ENCODE measurements around the gene ASTN2.

The ASTN2 gene

GRCh38 chr9:116504893-116505480 lies 909.9 kb downstream of the ASTN2 start:
- Histone ChIP-seq H3K27me3 (ENCODE audit: insufficient read depth, low read depth) (no peaks in the 10 kb centered on the region), H2AFZ (ENCODE audit: low read depth) (no peak overlapping the region), H3K36me3 (ENCODE audit: insufficient read depth) (no peaks in the 10 kb centered on the region), H4K20me1 (ENCODE audit: insufficient read depth) (no peaks in the 10 kb centered on the region), H3K79me2 (ENCODE audit: insufficient read depth, low read depth) (no peaks in the 10 kb centered on the region), H3K9ac (no peak overlapping the region), H3K4me2 (no peak overlapping the region), H3K27ac (no peak overlapping the region), H3K4me1 (ENCODE audit: low read depth, poor library complexity, severe bottlenecking) (no peaks in the 10 kb centered on the region), H3K4me3 (IDR thresholded peaks at IDR 0.05; ENCODE audit: insufficient read depth, low read depth, low read length) (no peak overlapping the region)
- TF ChIP-seq, protein P1, sequence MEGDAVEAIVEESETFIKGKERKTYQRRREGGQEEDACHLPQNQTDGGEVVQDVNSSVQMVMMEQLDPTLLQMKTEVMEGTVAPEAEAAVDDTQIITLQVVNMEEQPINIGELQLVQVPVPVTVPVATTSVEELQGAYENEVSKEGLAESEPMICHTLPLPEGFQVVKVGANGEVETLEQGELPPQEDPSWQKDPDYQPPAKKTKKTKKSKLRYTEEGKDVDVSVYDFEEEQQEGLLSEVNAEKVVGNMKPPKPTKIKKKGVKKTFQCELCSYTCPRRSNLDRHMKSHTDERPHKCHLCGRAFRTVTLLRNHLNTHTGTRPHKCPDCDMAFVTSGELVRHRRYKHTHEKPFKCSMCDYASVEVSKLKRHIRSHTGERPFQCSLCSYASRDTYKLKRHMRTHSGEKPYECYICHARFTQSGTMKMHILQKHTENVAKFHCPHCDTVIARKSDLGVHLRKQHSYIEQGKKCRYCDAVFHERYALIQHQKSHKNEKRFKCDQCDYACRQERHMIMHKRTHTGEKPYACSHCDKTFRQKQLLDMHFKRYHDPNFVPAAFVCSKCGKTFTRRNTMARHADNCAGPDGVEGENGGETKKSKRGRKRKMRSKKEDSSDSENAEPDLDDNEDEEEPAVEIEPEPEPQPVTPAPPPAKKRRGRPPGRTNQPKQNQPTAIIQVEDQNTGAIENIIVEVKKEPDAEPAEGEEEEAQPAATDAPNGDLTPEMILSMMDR (conservative IDR thresholded peaks at IDR 0.05; ENCODE audit: low read depth, low read length): no peak

DNA sequence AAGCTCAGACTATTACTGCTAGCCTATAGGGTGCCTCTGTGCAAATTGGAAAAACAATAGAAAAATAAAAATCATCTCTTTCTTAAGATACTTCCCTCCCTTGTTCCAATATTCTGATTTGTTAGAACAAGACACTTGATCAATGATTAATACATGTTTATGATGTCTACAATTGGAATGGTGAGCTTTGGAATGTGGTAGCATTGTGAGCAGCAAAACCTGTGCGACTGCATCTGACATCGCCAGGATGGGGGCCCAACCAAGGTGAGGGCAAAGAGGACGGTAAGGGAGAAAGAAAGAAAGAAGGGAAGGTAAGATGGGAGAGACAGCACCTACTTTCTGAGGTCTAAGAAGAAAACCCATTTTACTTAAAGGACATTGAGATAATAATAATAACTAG lies 910.8 kb downstream of the ASTN2 start:
- Histone ChIP-seq H3K36me3 (ENCODE audit: insufficient read depth) (no peaks in the 10 kb centered on the region), H2AFZ (ENCODE audit: low read depth) (no peak overlapping the region), H3K27ac (no peak overlapping the region), H4K20me1 (ENCODE audit: insufficient read depth) (no peaks in the 10 kb centered on the region), H3K79me2 (ENCODE audit: insufficient read depth, low read depth) (no peaks in the 10 kb centered on the region), H3K9ac (no peak overlapping the region), H3K27me3 (ENCODE audit: insufficient read depth, low read depth) (no peaks in the 10 kb centered on the region), H3K4me1 (ENCODE audit: low read depth, poor library complexity, severe bottlenecking) (no peaks in the 10 kb centered on the region), H3K4me3 (IDR thresholded peaks at IDR 0.05; ENCODE audit: insufficient read depth, low read depth, low read length) (no peak overlapping the region), H3K4me2 (no peak overlapping the region)
- TF ChIP-seq, protein P1 (conservative IDR thresholded peaks at IDR 0.05; ENCODE audit: low read depth, low read length): no peak

- Histone ChIP-seq H3K4me2 (no peak overlapping the region), H4K20me1 (ENCODE audit: insufficient read depth) (no peaks in the 10 kb centered on the region), H3K4me1 (ENCODE audit: low read depth, poor library complexity, severe bottlenecking) (no peaks in the 10 kb centered on the region), H3K79me2 (ENCODE audit: insufficient read depth, low read depth) (no peaks in the 10 kb centered on the region), H3K27me3 (ENCODE audit: insufficient read depth, low read depth) (no peaks in the 10 kb centered on the region), H2AFZ (ENCODE audit: low read depth) (no peak overlapping the region), H3K27ac (no peak overlapping the region), H3K9ac (no peak overlapping the region), H3K4me3 (IDR thresholded peaks at IDR 0.05; ENCODE audit: insufficient read depth, low read depth, low read length) (no peak overlapping the region), H3K36me3 (ENCODE audit: insufficient read depth) (no peaks in the 10 kb centered on the region)
- TF ChIP-seq, protein P1 (conservative IDR thresholded peaks at IDR 0.05; ENCODE audit: low read depth, low read length): no peak
These were observed 912.1 kb downstream of the ASTN2 start for GRCh38 chr9:116502746-116503145.

- no peak overlapping the region for H3K9ac ChIP-seq
- H3K4me2 ChIP-seq: no peak overlapping the region
- H4K20me1 ChIP-seq (ENCODE audit: insufficient read depth): no peaks in the 10 kb centered on the region
- no peaks in the 10 kb centered on the region for H3K79me2 ChIP-seq (ENCODE audit: insufficient read depth, low read depth)
- H2AFZ ChIP-seq (ENCODE audit: low read depth): no peak overlapping the region
- H3K27me3 ChIP-seq (ENCODE audit: insufficient read depth, low read depth): no peaks in the 10 kb centered on the region
- H3K4me3 ChIP-seq (IDR thresholded peaks at IDR 0.05; ENCODE audit: insufficient read depth, low read depth, low read length): no peak overlapping the region
- H3K36me3 ChIP-seq (ENCODE audit: insufficient read depth): no peaks in the 10 kb centered on the region
- no peak overlapping the region for H3K27ac ChIP-seq
- TF ChIP-seq, protein P1 (conservative IDR thresholded peaks at IDR 0.05; ENCODE audit: low read depth, low read length): no peak
- H3K4me1 ChIP-seq (ENCODE audit: low read depth, poor library complexity, severe bottlenecking): no peaks in the 10 kb centered on the region
These were observed 913.0 kb downstream of the ASTN2 start for GRCh38 chr9:116501871-116502270.
